ENCODE results near the gene HBP1.

- TF ChIP-seq, protein P1, sequence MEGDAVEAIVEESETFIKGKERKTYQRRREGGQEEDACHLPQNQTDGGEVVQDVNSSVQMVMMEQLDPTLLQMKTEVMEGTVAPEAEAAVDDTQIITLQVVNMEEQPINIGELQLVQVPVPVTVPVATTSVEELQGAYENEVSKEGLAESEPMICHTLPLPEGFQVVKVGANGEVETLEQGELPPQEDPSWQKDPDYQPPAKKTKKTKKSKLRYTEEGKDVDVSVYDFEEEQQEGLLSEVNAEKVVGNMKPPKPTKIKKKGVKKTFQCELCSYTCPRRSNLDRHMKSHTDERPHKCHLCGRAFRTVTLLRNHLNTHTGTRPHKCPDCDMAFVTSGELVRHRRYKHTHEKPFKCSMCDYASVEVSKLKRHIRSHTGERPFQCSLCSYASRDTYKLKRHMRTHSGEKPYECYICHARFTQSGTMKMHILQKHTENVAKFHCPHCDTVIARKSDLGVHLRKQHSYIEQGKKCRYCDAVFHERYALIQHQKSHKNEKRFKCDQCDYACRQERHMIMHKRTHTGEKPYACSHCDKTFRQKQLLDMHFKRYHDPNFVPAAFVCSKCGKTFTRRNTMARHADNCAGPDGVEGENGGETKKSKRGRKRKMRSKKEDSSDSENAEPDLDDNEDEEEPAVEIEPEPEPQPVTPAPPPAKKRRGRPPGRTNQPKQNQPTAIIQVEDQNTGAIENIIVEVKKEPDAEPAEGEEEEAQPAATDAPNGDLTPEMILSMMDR (IDR thresholded peaks at IDR 0.05): no peak
- no peak for TF ChIP-seq EZH2 (IDR thresholded peaks at IDR 0.05)
These were observed 28.2 kb downstream of the HBP1 start for GRCh38 chr7:107196834-107197610.
